Glutamatergic neuron (in vitro differentiated cells): Measurements from ENCODE around the gene SDC4. TPM values are rescaled to one million over a fixed set of nuclear protein-coding genes. Genes with fewer than 3 reads are reported as not detected.

Experiments
- DNase-seq: peaks from one replicate; pipeline ENCODE4 v3.0.0; 2022
- H3K27ac Mint-ChIP-seq: one replicate; pipeline ENCODE4 v1.8.0; 2020; ENCODE audit warnings: mild to moderate bottlenecking, mixed read lengths, inconsistent platforms; ENCODE audit not compliant: unreplicated experiment
- H3K27me3 Mint-ChIP-seq: one replicate; pipeline ENCODE4 v1.8.0; 2020; ENCODE audit warnings: mild to moderate bottlenecking, moderate library complexity, mixed read lengths, inconsistent platforms; ENCODE audit not compliant: unreplicated experiment
- H3K36me3 Mint-ChIP-seq: one replicate; pipeline ENCODE4 v1.8.0; 2020; ENCODE audit warnings: mild to moderate bottlenecking, mixed read lengths, inconsistent platforms; ENCODE audit not compliant: unreplicated experiment
- H3K4me1 Mint-ChIP-seq: one replicate; pipeline ENCODE4 v1.8.0; 2020; ENCODE audit warnings: mild to moderate bottlenecking, low read depth, mixed read lengths, inconsistent platforms; ENCODE audit not compliant: unreplicated experiment
- H3K4me3 Mint-ChIP-seq: one replicate; pipeline ENCODE4 v1.8.0; 2020; ENCODE audit warnings: mild to moderate bottlenecking, mixed read lengths, inconsistent platforms; ENCODE audit not compliant: unreplicated experiment
- H3K9me3 Mint-ChIP-seq: one replicate; pipeline ENCODE4 v1.8.0; 2020; ENCODE audit warnings: mild to moderate bottlenecking, moderate library complexity, mixed read lengths, inconsistent platforms; ENCODE audit not compliant: unreplicated experiment
- total RNA-seq: library from RNA; stranded (reverse); fragmentation: NEBNext Ultra II Directional; extraction: Animal tissue kit (Norgen Biotek cat#: 25700); gene quantifications from one replicate; pipeline ENCODE4 v1.2.1, GENCODE V29; 2021; ENCODE audit not compliant: unreplicated experiment
- TF ChIP-seq, protein P1 (sequence below): fragments of 200-600 bp; sonication (generic); IDR thresholded peaks from one replicate; pipeline ENCODE4 v1.5.0; 2021; ENCODE audit not compliant: partially characterized antibody, unreplicated experiment

SDC4 gene
- total RNA-seq, 1 donor from 2014 or later: 0.61 TPM

DNA sequence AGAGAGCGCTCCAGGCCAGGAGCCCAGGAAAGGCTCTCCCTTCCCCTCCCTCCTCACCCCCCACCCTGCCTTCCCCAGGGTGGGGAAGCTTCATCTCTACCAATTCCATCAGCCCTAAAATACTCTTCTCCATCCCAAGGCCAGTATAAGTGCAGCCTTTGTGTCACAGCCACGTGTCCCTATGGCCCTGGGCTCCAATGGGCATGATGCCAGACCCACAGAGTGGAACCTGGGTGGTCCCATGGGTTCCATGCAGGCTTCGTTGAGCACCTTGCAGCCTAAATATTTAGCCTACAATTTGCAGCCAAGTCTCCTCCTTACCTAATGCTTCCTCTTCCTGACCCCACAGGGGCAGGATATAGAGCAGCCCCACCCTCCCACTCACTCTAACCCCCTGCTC, 39.1 kb downstream of the SDC4 start:
- Mint-ChIP-seq H3K27ac (no peak overlapping the region), H3K36me3 (no peaks in the 10 kb centered on the region), H3K9me3 (peaks cover 3% of the 10 kb centered on the region), H3K27me3 (peaks cover 13% of the 10 kb centered on the region), H3K4me3 (no peak overlapping the region), H3K4me1 (no peaks in the 10 kb centered on the region)
- DNase-seq: no peak
- TF ChIP-seq, protein P1, sequence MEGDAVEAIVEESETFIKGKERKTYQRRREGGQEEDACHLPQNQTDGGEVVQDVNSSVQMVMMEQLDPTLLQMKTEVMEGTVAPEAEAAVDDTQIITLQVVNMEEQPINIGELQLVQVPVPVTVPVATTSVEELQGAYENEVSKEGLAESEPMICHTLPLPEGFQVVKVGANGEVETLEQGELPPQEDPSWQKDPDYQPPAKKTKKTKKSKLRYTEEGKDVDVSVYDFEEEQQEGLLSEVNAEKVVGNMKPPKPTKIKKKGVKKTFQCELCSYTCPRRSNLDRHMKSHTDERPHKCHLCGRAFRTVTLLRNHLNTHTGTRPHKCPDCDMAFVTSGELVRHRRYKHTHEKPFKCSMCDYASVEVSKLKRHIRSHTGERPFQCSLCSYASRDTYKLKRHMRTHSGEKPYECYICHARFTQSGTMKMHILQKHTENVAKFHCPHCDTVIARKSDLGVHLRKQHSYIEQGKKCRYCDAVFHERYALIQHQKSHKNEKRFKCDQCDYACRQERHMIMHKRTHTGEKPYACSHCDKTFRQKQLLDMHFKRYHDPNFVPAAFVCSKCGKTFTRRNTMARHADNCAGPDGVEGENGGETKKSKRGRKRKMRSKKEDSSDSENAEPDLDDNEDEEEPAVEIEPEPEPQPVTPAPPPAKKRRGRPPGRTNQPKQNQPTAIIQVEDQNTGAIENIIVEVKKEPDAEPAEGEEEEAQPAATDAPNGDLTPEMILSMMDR: no peak

DNA sequence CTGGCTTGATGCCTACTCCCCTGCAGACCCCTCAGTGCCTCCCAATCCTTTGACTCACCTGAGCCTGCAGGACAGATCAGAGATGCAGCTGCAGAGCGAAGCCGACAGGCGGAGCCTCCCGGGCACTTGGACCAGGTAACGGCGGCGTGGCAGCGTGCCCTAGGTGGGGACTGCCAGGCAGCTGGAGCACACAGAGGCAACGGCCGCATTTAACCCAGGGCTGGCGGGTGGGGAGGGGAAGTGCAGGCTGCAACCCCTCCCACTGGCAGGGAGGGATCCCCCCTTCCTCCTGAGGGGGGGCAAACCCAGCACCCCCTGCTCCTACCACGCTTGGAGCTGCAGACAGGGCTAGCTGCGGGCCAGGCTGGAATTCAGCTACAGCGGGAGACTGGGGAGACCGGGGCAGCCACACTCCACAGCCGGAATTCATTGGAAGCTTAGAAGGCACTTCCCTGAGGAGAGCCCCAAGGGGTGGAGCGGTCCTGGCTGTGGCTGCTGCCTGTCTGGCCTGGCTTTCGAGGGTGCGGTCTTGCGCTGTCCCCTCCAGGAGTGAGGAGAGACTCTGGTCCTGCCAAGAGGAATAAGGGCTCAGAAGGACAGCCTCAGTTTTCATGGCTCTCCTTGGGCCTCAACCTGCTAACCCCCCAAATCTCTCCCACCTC, 40.0 kb downstream of the SDC4 start, which contains the start of gene MATN4:
MATN4 (minus strand) TSS at position 183 of the 662 bp plus-strand sequence. CDS start 2,717 bp downstream, outside the sequence.
- H3K36me3 Mint-ChIP-seq: peaks cover 6% of the 10 kb centered on the region
- no peak within 1 kb of the TSS for H3K4me3 Mint-ChIP-seq
- H3K27me3 Mint-ChIP-seq: peaks cover 15% of the 10 kb centered on the region
- H3K4me1 Mint-ChIP-seq: no peaks in the 10 kb centered on the region
- peaks cover 6% of the 10 kb centered on the region for H3K9me3 Mint-ChIP-seq
- TF ChIP-seq, protein P1: no peak
- no peak within 1 kb of the TSS for H3K27ac Mint-ChIP-seq
- DNase-seq: no peak

DNA sequence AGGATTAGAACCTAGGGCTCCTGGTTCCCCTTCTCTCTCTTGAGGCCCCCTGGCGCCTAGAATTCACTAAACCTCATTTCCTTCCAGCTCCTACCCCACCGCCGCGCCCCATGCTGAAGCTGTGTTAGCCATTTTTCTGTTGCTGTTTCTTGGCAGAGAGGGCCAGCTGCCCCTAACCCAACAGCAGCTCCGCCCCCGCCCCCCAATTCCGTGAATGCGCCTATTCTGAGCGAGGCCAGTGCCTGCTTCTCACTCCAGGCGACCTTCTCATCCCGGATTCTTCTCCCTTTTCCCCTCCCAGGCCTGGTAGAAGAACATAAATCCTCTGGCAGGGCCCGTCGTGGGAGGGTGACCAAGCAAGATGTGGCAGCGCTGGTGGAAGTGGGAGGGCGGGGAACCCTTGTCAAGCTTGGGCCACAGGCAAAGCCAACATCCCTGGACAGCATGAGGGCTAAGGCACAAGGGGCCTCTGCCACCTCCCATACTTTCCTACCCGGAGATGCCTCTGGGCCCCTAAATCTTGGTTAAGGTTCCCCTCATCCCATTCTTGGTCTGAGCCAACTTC, 41.1 kb downstream of the SDC4 start:
- Mint-ChIP-seq H3K27me3 (peaks cover 20% of the 10 kb centered on the region), H3K4me1 (no peaks in the 10 kb centered on the region), H3K36me3 (peaks cover 8% of the 10 kb centered on the region), H3K9me3 (peaks cover 5% of the 10 kb centered on the region), H3K27ac (no peak overlapping the region), H3K4me3 (no peak overlapping the region)
- no peak for DNase-seq
- TF ChIP-seq, protein P1: no peak

DNA sequence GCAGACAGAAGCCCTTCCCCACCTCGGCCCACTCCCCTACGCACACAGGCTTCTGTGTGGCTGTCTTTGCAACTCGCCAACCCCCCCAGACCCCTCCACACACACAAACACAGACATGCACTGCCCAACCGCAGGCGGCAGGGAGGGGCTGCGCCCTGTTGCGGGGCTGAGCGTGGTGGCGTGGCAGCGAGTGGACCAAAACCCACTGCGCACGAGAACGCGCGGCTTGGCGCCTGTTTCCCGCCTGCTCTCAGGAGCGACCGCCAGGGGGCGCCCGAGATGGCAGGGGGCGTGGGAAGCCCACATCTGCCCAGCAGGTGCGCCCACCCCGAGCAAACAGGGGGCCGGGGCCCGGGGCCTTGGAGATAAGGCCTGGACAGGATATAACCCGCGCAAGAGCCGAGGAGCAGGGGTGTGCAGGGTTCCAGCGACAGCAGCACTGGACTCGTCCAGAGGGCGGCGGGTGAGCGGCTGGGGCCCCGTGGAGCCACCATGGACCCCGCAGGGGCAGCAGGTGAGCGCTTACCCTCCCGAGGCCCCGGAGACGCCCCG, 41.7 kb downstream of the SDC4 start, which contains the start of gene RBPJL:
RBPJL (plus strand) TSS at position 410 of the 552 bp plus-strand sequence; CDS start at position 493, 83 bp downstream.
- peaks cover 20% of the 10 kb centered on the region for H3K27me3 Mint-ChIP-seq
- TF ChIP-seq, protein P1: peak; percentile 96
- H3K4me1 Mint-ChIP-seq: no peaks in the 10 kb centered on the region
- no peak within 1 kb of the TSS for H3K4me3 Mint-ChIP-seq
- DNase-seq: peak; percentile 56
- peaks cover 8% of the 10 kb centered on the region for H3K36me3 Mint-ChIP-seq
- no peak within 1 kb of the TSS for H3K27ac Mint-ChIP-seq
- peaks cover 5% of the 10 kb centered on the region for H3K9me3 Mint-ChIP-seq

DNA sequence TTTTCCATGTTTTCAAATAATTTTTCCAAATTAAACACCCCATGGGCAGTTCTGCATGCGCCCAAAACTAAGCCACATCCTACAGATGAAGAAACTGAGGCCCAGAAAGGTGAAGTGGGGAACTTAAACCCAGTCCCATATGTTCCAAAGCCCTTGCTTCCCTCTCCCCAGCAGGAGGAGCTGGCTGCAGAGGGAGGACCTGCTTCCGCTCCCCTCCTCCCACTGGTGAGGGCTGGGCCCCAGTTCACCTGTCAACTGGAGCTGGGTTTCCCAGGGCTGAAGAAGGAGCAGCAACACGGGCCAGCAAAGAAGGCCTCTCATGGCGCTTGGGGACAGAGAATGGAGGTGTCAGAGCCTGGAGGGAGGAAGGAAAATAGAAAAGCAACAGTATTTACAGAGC, 43.0 kb downstream of the SDC4 start:
- no peak overlapping the region for H3K27ac Mint-ChIP-seq
- H3K4me1 Mint-ChIP-seq: peaks cover 2% of the 10 kb centered on the region
- H3K27me3 Mint-ChIP-seq: peaks cover 17% of the 10 kb centered on the region
- H3K4me3 Mint-ChIP-seq: no peak overlapping the region
- H3K36me3 Mint-ChIP-seq: peaks cover 8% of the 10 kb centered on the region
- TF ChIP-seq, protein P1: no peak
- DNase-seq: no peak
- peaks cover 3% of the 10 kb centered on the region for H3K9me3 Mint-ChIP-seq
